ENCODE data around the gene ANKZF1.

Gene ANKZF1

GRCh38 chr2:219207134-219207883 is 22.3 kb upstream of the ANKZF1 start:
- no peak for DNase-seq (ENCODE audit: low read depth in 3 of 3, low spot score in 1 of 3)

- no peak for DNase-seq (ENCODE audit: low read depth in 3 of 3, low spot score in 1 of 3)
Measured at GRCh38 chr2:219207884-219208740, 21.5 kb upstream of the ANKZF1 start.

- no peak for DNase-seq (ENCODE audit: low read depth in 3 of 3, low spot score in 1 of 3)
Measured at GRCh38 chr2:219209236-219210195, 20.1 kb upstream of the ANKZF1 start.

GRCh38 chr2:219210196-219210885 is 19.3 kb upstream of the ANKZF1 start:
- DNase-seq (ENCODE audit: low read depth in 3 of 3, low spot score in 1 of 3) = no peak

- no peak for DNase-seq (ENCODE audit: low read depth in 3 of 3, low spot score in 1 of 3)
Measured at GRCh38 chr2:219210886-219211362, 18.7 kb upstream of the ANKZF1 start.

GRCh38 chr2:219213026-219213415 is 16.6 kb upstream of the ANKZF1 start:
- DNase-seq (ENCODE audit: low read depth in 3 of 3, low spot score in 1 of 3) = no peak

GRCh38 chr2:219213486-219214071 is 16.0 kb upstream of the ANKZF1 start:
- DNase-seq (ENCODE audit: low read depth in 3 of 3, low spot score in 1 of 3) = no peak

- no peak for DNase-seq (ENCODE audit: low read depth in 3 of 3, low spot score in 1 of 3)
Measured at GRCh38 chr2:219214141-219214540, 15.5 kb upstream of the ANKZF1 start.

- no peak for DNase-seq (ENCODE audit: low read depth in 3 of 3, low spot score in 1 of 3)
Measured at GRCh38 chr2:219214786-219215185, 14.8 kb upstream of the ANKZF1 start.

- no peak for DNase-seq (ENCODE audit: low read depth in 3 of 3, low spot score in 1 of 3)
Measured at GRCh38 chr2:219215871-219216534, 13.6 kb upstream of the ANKZF1 start.

GRCh38 chr2:219216535-219216915 is 13.1 kb upstream of the ANKZF1 start:
- no peak for DNase-seq (ENCODE audit: low read depth in 3 of 3, low spot score in 1 of 3)

- no peak for DNase-seq (ENCODE audit: low read depth in 3 of 3, low spot score in 1 of 3)
Measured at GRCh38 chr2:219218217-219218731, 11.3 kb upstream of the ANKZF1 start.

GRCh38 chr2:219218732-219219701 is 10.6 kb upstream of the ANKZF1 start, which contains the start of gene ABCB6:
TSS of gene ABCB6 (minus strand) at chr2:219218958. CDS start at chr2:219218673, 285 bp downstream.
- peak; percentile 57 to 81 (median 69) for DNase-seq (ENCODE audit: low read depth in 3 of 3, low spot score in 1 of 3)

GRCh38 chr2:219219784-219220532 is 9.6 kb upstream of the ANKZF1 start:
- no peak for DNase-seq (ENCODE audit: low read depth in 3 of 3, low spot score in 1 of 3)

- DNase-seq (ENCODE audit: low read depth in 3 of 3, low spot score in 1 of 3) = no peak
Measured at GRCh38 chr2:219220652-219221402, 8.8 kb upstream of the ANKZF1 start.

- no peak for DNase-seq (ENCODE audit: low read depth in 3 of 3, low spot score in 1 of 3)
Measured at GRCh38 chr2:219221957-219222518, 7.6 kb upstream of the ANKZF1 start.
